AG09319 (cell line): Measurements from ENCODE around the gene GPHN.

Experiments
- DNase-seq: peaks from one replicate; pipeline ENCODE4 v3.0.0-alpha.2; 2010; ENCODE audit warnings: low read depth; ENCODE audit errors: extremely low read depth
- CTCF ChIP-seq: IDR thresholded peaks from 2 replicates; pipeline ENCODE4 v1.5.1; 2011; ENCODE audit warnings: low read depth, mild to moderate bottlenecking, inconsistent platforms, low read length, moderate library complexity

Gene GPHN

GRCh38 chr14:66507722-66508546 lies at the start of gene GPHN:
Gene GPHN, plus strand, starts transcription at chr14:66508147.
- peak; percentile 38 for TF ChIP-seq CTCF
- peak; percentile 94 for DNase-seq

GRCh38 chr14:66459603-66460002 lies 48.3 kb upstream of the GPHN start:
- no peak for TF ChIP-seq CTCF
- no peak for DNase-seq

- no peak for DNase-seq
- TF ChIP-seq CTCF, result no peak
These were observed 43.7 kb upstream of the GPHN start for GRCh38 chr14:66464261-66464660.

GRCh38 chr14:66468778-66469367 lies 39.1 kb upstream of the GPHN start:
- DNase-seq, result no peak
- no peak for TF ChIP-seq CTCF

GRCh38 chr14:66471584-66471983 lies 36.4 kb upstream of the GPHN start:
- no peak for TF ChIP-seq CTCF
- DNase-seq, result no peak

GRCh38 chr14:66472251-66472650 lies 35.7 kb upstream of the GPHN start:
- TF ChIP-seq CTCF, result no peak
- no peak for DNase-seq

- DNase-seq, result no peak
- TF ChIP-seq CTCF, result no peak
These were observed 34.7 kb upstream of the GPHN start for GRCh38 chr14:66473223-66473622.
